Natural killer cell (primary cell): ENCODE data around the gene LDLRAD2. TPM values are rescaled to one million over a fixed set of nuclear protein-coding genes. Genes with fewer than 3 reads are reported as not detected.
"Not testable (repeated sequence)": the region's sequence is repeated elsewhere in the genome, so short reads cannot be mapped to it uniquely, and the experiment has no call there.

Experiments
- ATAC-seq, 3 donors: fragments of 150-1000 bp in 2 of 3; fragments of 200-7000 bp in 1 of 3; cut with Tn5 transposase; 1 replicate in 1 of 3; 2 replicates in 2 of 3; pipeline ENCODE4 v1.10.0; 2021; ENCODE audit warnings: mild to moderate bottlenecking in 2 of 3, moderate library complexity in 2 of 3
- DNase-seq, 2 donors: peaks; one replicate each; pipeline versions ENCODE4 v3.0.0 to v3.0.0-alpha.2; 2013 to 2021; ENCODE audit warnings: mixed read lengths in 1 of 2
- H3K27ac ChIP-seq: one replicate; pipeline ENCODE4 v1.5.1; 2013; ENCODE audit warnings: mild to moderate bottlenecking, low read length
- H3K27me3 ChIP-seq: one replicate; pipeline ENCODE4 v1.6.1; 2013; ENCODE audit warnings: low read length; ENCODE audit not compliant: control insufficient read depth, insufficient read depth
- H3K36me3 ChIP-seq: one replicate; pipeline ENCODE4 v1.6.1; 2013; ENCODE audit warnings: low read length; ENCODE audit not compliant: control insufficient read depth, insufficient read depth
- H3K4me1 ChIP-seq: one replicate; pipeline ENCODE4 v1.6.1; 2013; ENCODE audit warnings: low read length; ENCODE audit not compliant: control insufficient read depth, insufficient read depth
- H3K4me3 ChIP-seq: one replicate; pipeline ENCODE4 v1.5.1; 2013; ENCODE audit warnings: low read length
- H3K9me3 ChIP-seq: one replicate; pipeline ENCODE4 v1.6.1; 2013; ENCODE audit warnings: low read length; ENCODE audit not compliant: control insufficient read depth, insufficient read depth
- H3K27ac Mint-ChIP-seq, 2 donors: one replicate each; pipeline ENCODE4 v1.8.0; 2022; ENCODE audit warnings: mild to moderate bottlenecking in 2 of 2, mixed read lengths in 2 of 2, moderate library complexity in 1 of 2
- H3K27me3 Mint-ChIP-seq, 2 donors: one replicate each; pipeline ENCODE4 v1.8.0; 2022; ENCODE audit warnings: low read depth in 2 of 2, mixed read lengths in 2 of 2
- H3K36me3 Mint-ChIP-seq: one replicate; pipeline ENCODE4 v1.8.0; 2022; ENCODE audit warnings: mixed read lengths
- H3K4me1 Mint-ChIP-seq, 2 donors: one replicate each; pipeline ENCODE4 v1.8.0; 2022; ENCODE audit warnings: mixed read lengths in 2 of 2
- H3K4me3 Mint-ChIP-seq: one replicate; pipeline ENCODE4 v1.8.0; 2022; ENCODE audit warnings: mild to moderate bottlenecking, moderate library complexity, mixed read lengths
- H3K9me3 Mint-ChIP-seq, 2 donors: one replicate each; pipeline ENCODE4 v1.8.0; 2022; ENCODE audit warnings: mixed read lengths in 2 of 2
- CTCF ChIP-seq: fragments of 200-600 bp; IDR thresholded peaks from one replicate; pipeline ENCODE4 v1.8.0; 2022; ENCODE audit warnings: antibody characterized with exemption
- WGBS: methylation state at CpG from one replicate; pipeline ENCODE4 v1.1.7; 2013; ENCODE audit warnings: missing lambda C conversion rate; ENCODE audit not compliant: insufficient coverage; 5-methylcytosine and 5-hydroxymethylcytosine counted together
- intact Hi-C: fragments of 100-400 bp; cut with micrococcal nuclease; formaldehyde crosslinking; loops from one replicate; pipeline ENCODE4 v1.14.2; 2022
- total RNA-seq, 4 donors: library from RNA; stranded (reverse); fragments of 120-200 nt in 1 of 4; gene quantifications; one replicate each; pipeline versions ENCODE4 v1.2.3 to v1.2.4, GENCODE V29; 2013 to 2022

The LDLRAD2 gene
- total RNA-seq, 3 donors from 2014 or later (not counting 1 experiment from before 2014, with no cell fraction given), result 2.8 to 3.9 (median 3.6) TPM

- DNase-seq, result no peak
Measured at GRCh38 chr1:21764615-21765423, 47.2 kb upstream of the LDLRAD2 start.

GRCh38 chr1:21766210-21766609 lies 45.9 kb upstream of the LDLRAD2 start:
- Mint-ChIP-seq H3K9me3 (no peaks in the 10 kb centered on the region), H3K4me1 (peaks cover 45 to 62% of the 10 kb centered on the region in 2 donors), H3K27me3 (no peaks in the 10 kb centered on the region), H3K36me3 (no peaks in the 10 kb centered on the region), H3K27ac (no peak overlapping the region), H3K4me3 (peak overlapping the region; percentile 17)
- TF ChIP-seq CTCF, result no peak
- H3K27me3 ChIP-seq, result no peaks in the 10 kb centered on the region
- no peaks in the 10 kb centered on the region for H3K36me3 ChIP-seq
- 98% methylated on average over 3 of the region's 4 CpGs for WGBS
- no peak overlapping the region for H3K27ac ChIP-seq
- ATAC-seq (no peak), DNase-seq (no peak)
- H3K4me1 ChIP-seq, result peaks cover 41% of the 10 kb centered on the region
- no peak overlapping the region for H3K4me3 ChIP-seq
- H3K9me3 ChIP-seq, result no peaks in the 10 kb centered on the region
- intact Hi-C loops, result no loop called here

More at GRCh38 chr1:21764615-21765423, 47.2 kb upstream of the LDLRAD2 start:
- no peaks in the 10 kb centered on the region for H3K27me3 Mint-ChIP-seq
- H3K9me3 Mint-ChIP-seq, result no peaks in the 10 kb centered on the region
- H3K27ac Mint-ChIP-seq, result no peak overlapping the region
- TF ChIP-seq CTCF, result no peak
- Histone ChIP-seq H3K9me3 (no peaks in the 10 kb centered on the region), H3K4me1 (peaks cover 41% of the 10 kb centered on the region), H3K27me3 (no peaks in the 10 kb centered on the region), H3K4me3 (no peak overlapping the region), H3K36me3 (no peaks in the 10 kb centered on the region), H3K27ac (no peak overlapping the region)
- no peak overlapping the region for H3K4me3 Mint-ChIP-seq
- intact Hi-C loops, result no loop called here
- H3K4me1 Mint-ChIP-seq, result peaks cover 42 to 59% of the 10 kb centered on the region in 2 donors
- peak in 2 of 3 donors; percentile 16 to 45 for ATAC-seq
- no peaks in the 10 kb centered on the region for H3K36me3 Mint-ChIP-seq
- 82% methylated on average over 13 of the region's 13 CpGs for WGBS

GRCh38 chr1:21767106-21767505 lies 45.0 kb upstream of the LDLRAD2 start:
- H3K9me3 ChIP-seq, H3K27ac Mint-ChIP-seq, H3K4me3 Mint-ChIP-seq, intact Hi-C loops, DNase-seq, H3K27me3 ChIP-seq, H3K9me3 Mint-ChIP-seq, H3K27ac ChIP-seq, H3K27me3 Mint-ChIP-seq, H3K4me3 ChIP-seq, ATAC-seq, H3K36me3 ChIP-seq, H3K36me3 Mint-ChIP-seq: not testable (repeated sequence)
- H3K4me1 Mint-ChIP-seq, result peaks cover 39 to 55% of the 10 kb centered on the region in 2 donors
- WGBS, result 96% methylated on average over 8 of the region's 8 CpGs
- H3K4me1 ChIP-seq, result peaks cover 37% of the 10 kb centered on the region

GRCh38 chr1:21770201-21770600 lies 41.9 kb upstream of the LDLRAD2 start:
- Mint-ChIP-seq H3K4me1 (peaks cover 39 to 51% of the 10 kb centered on the region in 2 donors), H3K27me3 (no peaks in the 10 kb centered on the region), H3K36me3 (no peaks in the 10 kb centered on the region), H3K4me3 (no peak overlapping the region), H3K9me3 (no peaks in the 10 kb centered on the region), H3K27ac (peak overlapping the region in 1 of 2 donors; percentile 31)
- H3K36me3 ChIP-seq, result no peaks in the 10 kb centered on the region
- DNase-seq, result no peak
- H3K27ac ChIP-seq, result no peak overlapping the region
- intact Hi-C loops, result no loop called here
- TF ChIP-seq CTCF, result no peak
- peaks cover 38% of the 10 kb centered on the region for H3K4me1 ChIP-seq
- no peaks in the 10 kb centered on the region for H3K9me3 ChIP-seq
- peak in 1 of 3 donors; percentile 12 for ATAC-seq
- H3K27me3 ChIP-seq, result no peaks in the 10 kb centered on the region
- 95% methylated on average over 2 of the region's 2 CpGs for WGBS
- H3K4me3 ChIP-seq, result no peak overlapping the region

- H3K36me3 ChIP-seq, H3K36me3 Mint-ChIP-seq, H3K9me3 Mint-ChIP-seq, H3K27me3 ChIP-seq, H3K9me3 ChIP-seq, H3K4me3 Mint-ChIP-seq, intact Hi-C loops, DNase-seq, ATAC-seq, H3K27me3 Mint-ChIP-seq, H3K27ac ChIP-seq, H3K4me3 ChIP-seq: not testable (repeated sequence)
- H3K4me1 ChIP-seq, result peaks cover 38% of the 10 kb centered on the region
- WGBS, result 97% methylated on average over 9 of the region's 9 CpGs
- H3K27ac Mint-ChIP-seq, result peak overlapping the region in 1 of 2 donors; percentile 31
- peaks cover 41 to 54% of the 10 kb centered on the region in 2 donors for H3K4me1 Mint-ChIP-seq
Measured at GRCh38 chr1:21770602-21771001, 41.5 kb upstream of the LDLRAD2 start.

GRCh38 chr1:21771672-21772071 lies 40.4 kb upstream of the LDLRAD2 start:
- intact Hi-C loops, ATAC-seq, H3K36me3 Mint-ChIP-seq, H3K4me3 Mint-ChIP-seq, H3K27me3 Mint-ChIP-seq, H3K9me3 ChIP-seq, H3K27ac Mint-ChIP-seq, H3K27ac ChIP-seq, H3K36me3 ChIP-seq, H3K9me3 Mint-ChIP-seq, H3K4me3 ChIP-seq, DNase-seq, H3K27me3 ChIP-seq: not testable (repeated sequence)
- WGBS, result 67% methylated on average over 10 of the region's 10 CpGs
- peaks cover 50 to 55% of the 10 kb centered on the region in 2 donors for H3K4me1 Mint-ChIP-seq
- H3K4me1 ChIP-seq, result peaks cover 34% of the 10 kb centered on the region
